Mammary epithelial cell (primary cell): Measurements from ENCODE around the gene AHSA1.

Source experiments
- EZH2 ChIP-seq: IDR thresholded peaks from 2 replicates; pipeline ENCODE4 v1.6.1; 2012; ENCODE audit warnings: low read length, inconsistent platforms, borderline replicate concordance
- TF ChIP-seq, protein P1 (sequence below), 2 donors: IDR thresholded peaks in 1 of 2; conservative IDR thresholded peaks in 1 of 2; 2 replicates each; pipeline ENCODE4 v1.5.1; 2011 to 2012; ENCODE audit warnings: inconsistent platforms in 2 of 2, low read length in 2 of 2, mild to moderate bottlenecking in 2 of 2, control low read depth in 1 of 2, low read depth in 1 of 2; ENCODE audit not compliant: insufficient read depth in 1 of 2; ENCODE audit errors: extremely low read depth in 1 of 2

DNA sequence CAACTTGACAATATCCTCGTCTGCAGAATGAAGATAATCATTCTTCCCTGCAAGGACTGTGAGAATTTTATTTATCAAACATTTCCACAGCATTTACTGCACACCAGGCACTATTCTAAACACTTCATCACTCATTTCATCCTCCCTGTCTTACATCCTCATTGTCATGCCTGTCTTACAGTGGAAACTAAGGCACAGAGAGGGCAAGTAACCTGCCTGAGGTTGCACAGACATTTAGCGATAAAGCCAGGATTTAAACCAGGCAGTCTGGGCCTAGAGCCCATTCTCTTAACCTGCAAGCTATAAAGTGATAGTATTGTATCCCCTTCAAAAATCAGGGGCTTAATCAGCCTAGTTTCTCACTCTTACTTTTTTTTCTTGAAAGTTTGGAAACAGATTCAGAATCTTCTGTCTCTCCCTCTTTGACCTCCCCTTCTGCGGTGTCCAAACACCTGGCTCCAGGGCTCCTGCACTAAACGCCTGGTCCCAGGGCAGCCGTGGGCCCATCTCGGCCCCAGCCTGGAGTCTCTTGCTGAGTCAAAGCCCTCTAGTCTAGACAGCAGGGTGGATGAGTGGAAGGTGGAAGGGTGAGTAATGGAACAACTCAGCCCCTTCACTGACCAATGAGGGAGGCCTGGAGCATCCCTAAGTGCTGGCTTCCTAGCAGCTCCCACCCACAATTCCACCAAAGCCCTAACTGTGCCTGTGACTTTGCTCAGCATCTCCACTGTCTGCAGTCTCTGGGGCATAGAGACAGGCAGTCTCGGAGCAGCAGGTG, 28.2 kb downstream of the AHSA1 start:
- TF ChIP-seq, protein P1, sequence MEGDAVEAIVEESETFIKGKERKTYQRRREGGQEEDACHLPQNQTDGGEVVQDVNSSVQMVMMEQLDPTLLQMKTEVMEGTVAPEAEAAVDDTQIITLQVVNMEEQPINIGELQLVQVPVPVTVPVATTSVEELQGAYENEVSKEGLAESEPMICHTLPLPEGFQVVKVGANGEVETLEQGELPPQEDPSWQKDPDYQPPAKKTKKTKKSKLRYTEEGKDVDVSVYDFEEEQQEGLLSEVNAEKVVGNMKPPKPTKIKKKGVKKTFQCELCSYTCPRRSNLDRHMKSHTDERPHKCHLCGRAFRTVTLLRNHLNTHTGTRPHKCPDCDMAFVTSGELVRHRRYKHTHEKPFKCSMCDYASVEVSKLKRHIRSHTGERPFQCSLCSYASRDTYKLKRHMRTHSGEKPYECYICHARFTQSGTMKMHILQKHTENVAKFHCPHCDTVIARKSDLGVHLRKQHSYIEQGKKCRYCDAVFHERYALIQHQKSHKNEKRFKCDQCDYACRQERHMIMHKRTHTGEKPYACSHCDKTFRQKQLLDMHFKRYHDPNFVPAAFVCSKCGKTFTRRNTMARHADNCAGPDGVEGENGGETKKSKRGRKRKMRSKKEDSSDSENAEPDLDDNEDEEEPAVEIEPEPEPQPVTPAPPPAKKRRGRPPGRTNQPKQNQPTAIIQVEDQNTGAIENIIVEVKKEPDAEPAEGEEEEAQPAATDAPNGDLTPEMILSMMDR (conservative IDR thresholded peaks at IDR 0.05 in 1 of 2, IDR thresholded peaks at IDR 0.05 in 1 of 2; ENCODE audit: extremely low read depth in 1 of 2, insufficient read depth in 1 of 2, low read depth in 1 of 2, low read length in 2 of 2), result no peak
- no peak for TF ChIP-seq EZH2
